SK-N-MC (cell line): ENCODE measurements around the gene NXF2B.
"Not testable (repeated sequence)": the region's sequence is repeated elsewhere in the genome, so short reads cannot be mapped to it uniquely, and the experiment has no call there.

Experiments used
- EZH2 ChIP-seq: fragments of 200-600 bp; sonication (generic); IDR thresholded peaks from one replicate; pipeline ENCODE4 v1.6.1; 2017; ENCODE audit warnings: antibody characterized with exemption
- FOXP2 ChIP-seq: optimal IDR thresholded peaks from 2 replicates; pipeline ENCODE3; 2011; ENCODE audit warnings: mild to moderate bottlenecking, moderate library complexity; ENCODE audit not compliant: insufficient read depth; ENCODE audit errors: extremely low read length, control extremely low read depth

- not testable (repeated sequence) for TF ChIP-seq FOXP2, EZH2
These were observed 25.3 kb downstream of the NXF2B start for GRCh38 chrX:102414493-102414892.
